Colonic mucosa (tissue), 4 donors: ENCODE data around the gene CD177. TPM values are rescaled to one million over a fixed set of nuclear protein-coding genes. Genes with fewer than 3 reads are reported as not detected.
A peak's percentile ranks its signal among the peaks of the same experiment; 100 is the strongest.
"Not testable (repeated sequence)": the region's sequence is repeated elsewhere in the genome, so short reads cannot be mapped to it uniquely, and the experiment has no call there.

ENCODE experiments used
- DNase-seq: peaks from one replicate; pipeline ENCODE4 v3.0.0-alpha.2; 2020
- H3K27ac ChIP-seq: fragments of 200-600 bp; one replicate; pipeline ENCODE4 v1.8.0; 2021
- H3K27me3 ChIP-seq: fragments of 200-600 bp; one replicate; pipeline ENCODE4 v1.8.0; 2021
- H3K36me3 ChIP-seq: fragments of 200-600 bp; one replicate; pipeline ENCODE4 v1.8.0; 2021
- H3K4me1 ChIP-seq: fragments of 200-600 bp; one replicate; pipeline ENCODE4 v1.8.0; 2021; ENCODE audit warnings: mild to moderate bottlenecking
- H3K4me3 ChIP-seq: fragments of 200-600 bp; one replicate; pipeline ENCODE4 v1.8.0; 2021
- H3K9ac ChIP-seq, 2 donors: one replicate each; pipeline ENCODE4 v1.7.0; 2013; ENCODE audit warnings: control low read depth in 2 of 2, low read depth in 2 of 2, low read length in 2 of 2
- H3K9me3 ChIP-seq: fragments of 200-600 bp; one replicate; pipeline ENCODE4 v1.8.0; 2021
- intact Hi-C: fragments of 100-400 bp; cut with DNase I; formaldehyde crosslinking; loops from one replicate; pipeline ENCODE4 v1.14.1; 2022
- total RNA-seq, 2 donors: library from RNA; stranded (reverse); fragmentation: NEBNext Ultra II Directional in 1 of 2; extraction: Animal tissue kit (Norgen Biotek cat#: 25700) in 1 of 2; gene quantifications; one replicate each; pipeline ENCODE4 v1.2.1, GENCODE V29; 2021
- TF ChIP-seq, protein P1 (sequence below): fragments of 200-600 bp; IDR thresholded peaks from one replicate; pipeline ENCODE4 v1.8.0; 2022; ENCODE audit warnings: antibody characterized with exemption, mild to moderate bottlenecking
- donor health status: healthy.
- donor health status: DM: no; HTN: no; CAD: no.
- donor health status: DM: no; HTN: no; CAD: no.

Gene CD177
- total RNA-seq, 2 donors from 2014 or later = 97.4 to 320 TPM

DNA sequence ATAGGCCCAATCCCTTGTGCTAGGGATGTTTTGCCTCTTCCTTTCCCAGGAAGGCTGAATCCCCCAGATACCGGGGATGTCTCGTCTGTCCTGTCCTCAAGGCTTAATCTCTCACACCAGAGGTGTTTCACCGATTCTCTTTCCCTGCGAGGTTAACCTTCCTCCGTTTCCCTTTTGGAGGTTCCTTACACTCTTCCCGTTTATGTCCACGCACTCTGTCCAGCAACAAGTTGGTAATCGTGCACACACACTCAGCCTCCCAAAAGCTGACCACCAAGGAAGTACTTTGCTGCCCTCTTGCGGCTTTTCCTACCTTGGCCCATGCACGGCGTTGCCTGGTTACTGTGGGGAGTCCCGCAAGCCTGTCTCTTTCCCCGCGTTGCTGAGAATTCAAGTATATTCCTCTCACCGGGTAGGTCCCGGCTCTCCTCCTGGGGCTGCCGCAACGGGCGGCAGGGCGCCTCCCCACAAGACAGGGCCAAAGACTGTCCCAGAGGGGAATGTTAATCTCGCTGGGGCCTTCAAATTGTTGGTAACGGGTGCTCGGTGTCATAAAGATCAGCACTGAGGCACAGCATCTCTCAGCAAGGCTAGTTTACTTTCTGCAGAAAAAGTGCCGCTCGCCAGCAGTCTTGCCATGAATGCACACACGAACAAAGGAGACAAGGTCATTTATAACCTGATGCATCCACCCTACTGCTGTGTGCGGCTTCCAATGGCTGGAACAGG lies 36.7 kb upstream of the CD177 start:
- Histone ChIP-seq H3K9ac (no peak overlapping the region), H3K9me3 (no peaks in the 10 kb centered on the region), H3K36me3 (no peaks in the 10 kb centered on the region), H3K27me3 (no peaks in the 10 kb centered on the region), H3K27ac (no peak overlapping the region), H3K4me3 (no peak overlapping the region), H3K4me1 (no peaks in the 10 kb centered on the region)
- intact Hi-C loops = no loop called here
- DNase-seq = peak; percentile 54
- TF ChIP-seq, protein P1, sequence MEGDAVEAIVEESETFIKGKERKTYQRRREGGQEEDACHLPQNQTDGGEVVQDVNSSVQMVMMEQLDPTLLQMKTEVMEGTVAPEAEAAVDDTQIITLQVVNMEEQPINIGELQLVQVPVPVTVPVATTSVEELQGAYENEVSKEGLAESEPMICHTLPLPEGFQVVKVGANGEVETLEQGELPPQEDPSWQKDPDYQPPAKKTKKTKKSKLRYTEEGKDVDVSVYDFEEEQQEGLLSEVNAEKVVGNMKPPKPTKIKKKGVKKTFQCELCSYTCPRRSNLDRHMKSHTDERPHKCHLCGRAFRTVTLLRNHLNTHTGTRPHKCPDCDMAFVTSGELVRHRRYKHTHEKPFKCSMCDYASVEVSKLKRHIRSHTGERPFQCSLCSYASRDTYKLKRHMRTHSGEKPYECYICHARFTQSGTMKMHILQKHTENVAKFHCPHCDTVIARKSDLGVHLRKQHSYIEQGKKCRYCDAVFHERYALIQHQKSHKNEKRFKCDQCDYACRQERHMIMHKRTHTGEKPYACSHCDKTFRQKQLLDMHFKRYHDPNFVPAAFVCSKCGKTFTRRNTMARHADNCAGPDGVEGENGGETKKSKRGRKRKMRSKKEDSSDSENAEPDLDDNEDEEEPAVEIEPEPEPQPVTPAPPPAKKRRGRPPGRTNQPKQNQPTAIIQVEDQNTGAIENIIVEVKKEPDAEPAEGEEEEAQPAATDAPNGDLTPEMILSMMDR = no peak

GRCh38 chr19:43318203-43318602 lies 35.3 kb upstream of the CD177 start:
- Histone ChIP-seq H3K27me3 (no peaks in the 10 kb centered on the region), H3K4me3 (no peak overlapping the region), H3K9ac (no peak overlapping the region), H3K9me3 (no peaks in the 10 kb centered on the region), H3K27ac (no peak overlapping the region), H3K4me1 (no peaks in the 10 kb centered on the region), H3K36me3 (no peaks in the 10 kb centered on the region)
- TF ChIP-seq, protein P1 = no peak
- no peak for DNase-seq
- intact Hi-C loops = no loop called here

DNA sequence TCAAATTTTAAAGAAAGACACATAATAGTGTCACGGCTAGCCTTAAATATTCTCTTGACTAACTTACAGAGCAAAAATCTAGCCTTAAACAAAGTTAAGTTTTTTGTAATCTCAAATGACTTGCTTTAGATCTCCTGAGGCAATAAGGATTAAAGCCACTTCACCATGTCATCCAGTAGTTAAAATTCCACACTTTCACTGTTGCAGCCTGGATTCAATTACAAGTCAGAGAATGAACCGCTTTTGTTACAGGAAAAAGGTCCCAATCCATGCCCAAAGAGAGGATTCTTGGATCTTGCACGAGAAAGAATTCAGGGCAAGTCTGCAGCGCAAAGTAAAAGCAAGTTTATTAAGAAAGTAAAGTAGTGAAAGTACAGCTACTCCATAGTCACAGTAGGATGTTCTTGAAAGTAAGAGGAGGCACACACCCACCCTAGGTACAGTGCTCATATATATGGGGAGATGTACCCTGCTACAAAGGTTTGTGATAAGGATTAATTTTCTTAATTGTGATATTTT lies 34.6 kb upstream of the CD177 start:
- no peaks in the 10 kb centered on the region for H3K27me3 ChIP-seq
- no peaks in the 10 kb centered on the region for H3K9me3 ChIP-seq
- no peaks in the 10 kb centered on the region for H3K36me3 ChIP-seq
- no peak for DNase-seq
- no peak overlapping the region for H3K4me3 ChIP-seq
- no peak overlapping the region for H3K9ac ChIP-seq
- H3K27ac ChIP-seq = no peak overlapping the region
- no peaks in the 10 kb centered on the region for H3K4me1 ChIP-seq
- TF ChIP-seq, protein P1 = no peak
- intact Hi-C loops = no loop called here

- DNase-seq = no peak
- intact Hi-C loops = no loop called here
- TF ChIP-seq, protein P1 = no peak
- Histone ChIP-seq H3K9ac (no peak overlapping the region), H3K36me3 (no peaks in the 10 kb centered on the region), H3K4me3 (no peak overlapping the region), H3K27ac (no peak overlapping the region), H3K27me3 (no peaks in the 10 kb centered on the region), H3K9me3 (no peaks in the 10 kb centered on the region), H3K4me1 (no peaks in the 10 kb centered on the region)
Observed at GRCh38 chr19:43320546-43320945, 32.9 kb upstream of the CD177 start.

DNA sequence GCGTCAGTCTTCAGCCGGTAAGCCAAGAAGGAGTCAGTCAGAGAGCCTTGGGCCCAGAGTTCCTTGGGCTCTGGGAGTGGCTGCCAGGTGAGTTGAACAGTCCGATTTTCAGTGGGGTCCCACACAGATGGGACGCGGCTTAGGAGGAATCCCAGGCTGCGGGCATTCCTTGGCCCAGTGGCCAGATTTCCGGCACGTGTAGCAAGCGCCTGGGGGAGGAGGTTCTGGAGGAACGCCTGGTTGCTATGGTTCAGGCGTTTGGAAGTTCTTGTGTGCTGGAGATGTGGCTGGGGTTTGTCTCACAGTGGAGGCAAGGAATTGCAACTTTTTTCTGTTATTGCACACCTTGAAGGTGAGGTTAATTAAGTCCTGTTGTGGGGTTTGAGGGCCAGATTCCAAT lies 26.7 kb upstream of the CD177 start:
- H3K4me1 ChIP-seq, intact Hi-C loops, H3K27ac ChIP-seq, H3K9me3 ChIP-seq, H3K4me3 ChIP-seq, DNase-seq, H3K27me3 ChIP-seq, H3K36me3 ChIP-seq, H3K9ac ChIP-seq: not testable (repeated sequence)

GRCh38 chr19:43328561-43328960 lies 24.9 kb upstream of the CD177 start:
- H3K36me3 ChIP-seq, H3K9ac ChIP-seq, intact Hi-C loops, H3K4me3 ChIP-seq, H3K27me3 ChIP-seq, H3K9me3 ChIP-seq, DNase-seq, H3K4me1 ChIP-seq, H3K27ac ChIP-seq: not testable (repeated sequence)

GRCh38 chr19:43329049-43329448 lies 24.4 kb upstream of the CD177 start:
- intact Hi-C loops, H3K4me3 ChIP-seq, H3K4me1 ChIP-seq, H3K27me3 ChIP-seq, DNase-seq, H3K36me3 ChIP-seq, H3K9me3 ChIP-seq, H3K9ac ChIP-seq: not testable (repeated sequence)
- peak overlapping the region; percentile 76 for H3K27ac ChIP-seq
